ENCODE measurements around the gene LMO7. TPM values are rescaled to one million over a fixed set of nuclear protein-coding genes. Genes with fewer than 3 reads are reported as not detected.

LMO7 gene
- total and polyA plus RNA-seq, 2 of the 13 experiments (the other 11 are each of a cell fraction or from before 2014, with no cell fraction given): 34.0 to 121 TPM

GRCh38 chr13:75847588-75847987 lies 211.5 kb downstream of the LMO7 start:
- no peak overlapping the region for H3K4me2 ChIP-seq (ENCODE audit: low read depth, low read length)
- H3K9ac ChIP-seq (ENCODE audit: insufficient read depth, low read depth, low read length): no peak overlapping the region
- in situ Hi-C loops (cut with HindIII; ENCODE audit: extremely low pct_ligation_motif_present, low pct_unique_long_range_greater_than_20kb): no loop called here
- no peaks in the 10 kb centered on the region for H3K79me2 ChIP-seq (ENCODE audit: insufficient read depth, low read length)
- no peak overlapping the region for H3K27ac ChIP-seq (ENCODE audit: extremely low read length, insufficient read depth, low read length)
- TF ChIP-seq ZNF597 (CRISPR knock-in tag; IDR thresholded peaks at IDR 0.05) (no peak), BHLHE40 (IDR thresholded peaks at IDR 0.05; ENCODE audit: low read length) (no peak), WIZ (CRISPR knock-in tag; IDR thresholded peaks at IDR 0.05) (no peak), PBX3 (CRISPR knock-in tag; IDR thresholded peaks at IDR 0.05; ENCODE audit: borderline replicate concordance) (no peak)
- H2AFZ ChIP-seq (ENCODE audit: low read length): no peak overlapping the region
- FAIRE-seq (no peak), DNase-seq (ENCODE audit: low spot score) (no peak), ATAC-seq (no peak)
- 97% methylated on average over 2 of the region's 2 CpGs for WGBS (ENCODE audit: low lambda C conversion rate)
- ChIA-PET CTCF (ENCODE audit: low intra/inter-chr PET ratio, low total read pairs) (no interaction called here), POLR2A (no interaction called here)
- no peaks in the 10 kb centered on the region for H3K4me1 ChIP-seq (ENCODE audit: insufficient read depth, low read length)
- H4K20me1 ChIP-seq (ENCODE audit: insufficient read depth, low read length): no peaks in the 10 kb centered on the region
- BruUV-seq (replicated peaks): no TSS peak
- H3K36me3 ChIP-seq (replicated peaks in 1 of 2; ENCODE audit: control insufficient read depth in 1 of 2, insufficient read depth in 2 of 2, low read length in 2 of 2): peaks cover 20 to 69% of the 10 kb centered on the region in 2 experiments
- intact Hi-C loops (cut with micrococcal nuclease; ENCODE audit: unreplicated experiment): no loop called here
- no peak overlapping the region for H3K4me3 ChIP-seq (replicated peaks in 1 of 3; ENCODE audit: insufficient read depth in 1 of 3, low read depth in 2 of 3, low read length in 3 of 3)
- no peaks in the 10 kb centered on the region for H3K27me3 ChIP-seq (ENCODE audit: control insufficient read depth in 1 of 2, insufficient read depth in 2 of 2, low read length in 2 of 2)
- no peaks in the 10 kb centered on the region for H3K9me3 ChIP-seq (ENCODE audit: low read length)

- TF ChIP-seq ZC3H4 (CRISPR knock-in tag; IDR thresholded peaks at IDR 0.05; ENCODE audit: borderline replicate concordance) (no peak), RBM22 (optimal IDR thresholded peaks at IDR 0.05; ENCODE audit: low read length) (peak; percentile 15)
- BruUV-seq (replicated peaks): no TSS peak
- ChIA-PET CTCF (ENCODE audit: low intra/inter-chr PET ratio, low total read pairs) (no interaction called here), POLR2A (no interaction called here)
- H3K36me3 ChIP-seq (replicated peaks in 1 of 2; ENCODE audit: control insufficient read depth in 1 of 2, insufficient read depth in 2 of 2, low read length in 2 of 2): peaks cover 16 to 69% of the 10 kb centered on the region in 2 experiments
- H3K27me3 ChIP-seq (ENCODE audit: control insufficient read depth in 1 of 2, insufficient read depth in 2 of 2, low read length in 2 of 2): no peaks in the 10 kb centered on the region
- no peaks in the 10 kb centered on the region for H3K9me3 ChIP-seq (ENCODE audit: low read length)
- no peaks in the 10 kb centered on the region for H4K20me1 ChIP-seq (ENCODE audit: insufficient read depth, low read length)
- H2AFZ ChIP-seq (ENCODE audit: low read length): no peak overlapping the region
- no peak overlapping the region for H3K4me3 ChIP-seq (replicated peaks in 1 of 3; ENCODE audit: insufficient read depth in 1 of 3, low read depth in 2 of 3, low read length in 3 of 3)
- 98% methylated on average over 3 of the region's 3 CpGs for WGBS (ENCODE audit: low lambda C conversion rate)
- no peak for DNase-seq (ENCODE audit: low spot score)
- in situ Hi-C loops (cut with HindIII; ENCODE audit: extremely low pct_ligation_motif_present, low pct_unique_long_range_greater_than_20kb) (no loop called here), intact Hi-C loops (cut with micrococcal nuclease; ENCODE audit: unreplicated experiment) (no loop called here)
- H3K79me2 ChIP-seq (ENCODE audit: insufficient read depth, low read length): no peaks in the 10 kb centered on the region
- no peaks in the 10 kb centered on the region for H3K4me1 ChIP-seq (ENCODE audit: insufficient read depth, low read length)
- no peak for FAIRE-seq
- no peak overlapping the region for H3K4me2 ChIP-seq (ENCODE audit: low read depth, low read length)
- H3K27ac ChIP-seq (ENCODE audit: extremely low read length, insufficient read depth, low read length): no peak overlapping the region
- ATAC-seq: no peak
- H3K9ac ChIP-seq (ENCODE audit: insufficient read depth, low read depth, low read length): no peak overlapping the region
These were observed 214.8 kb downstream of the LMO7 start for GRCh38 chr13:75850916-75851315.

Data from HepG2 (cell line).